Sigmoid colon (tissue), 4 donors: ENCODE measurements around the gene SPARCL1.

ENCODE experiments used
- CTCF ChIP-seq, 4 experiments: fragments of 450-650 bp in 3 of 4; fragments of 200-600 bp in 1 of 4; IDR thresholded peaks; one replicate each; pipeline ENCODE4 v1.5.1; 2016 to 2019; ENCODE audit warnings: antibody characterized with exemption in 4 of 4, mild to moderate bottlenecking in 3 of 4, moderate library complexity in 2 of 4
- EP300 ChIP-seq, 4 donors: sonication (generic); formaldehyde crosslinking; IDR thresholded peaks; one replicate each; pipeline ENCODE4 v1.6.1; 2017; ENCODE audit warnings: antibody characterized with exemption in 4 of 4
- POLR2A ChIP-seq, 2 donors: fragments of 450-650 bp; IDR thresholded peaks; one replicate each; pipeline ENCODE4 v1.6.1; 2016; ENCODE audit warnings: antibody characterized with exemption in 2 of 2, mild to moderate bottlenecking in 2 of 2, moderate library complexity in 2 of 2
- POLR2AphosphoS5 ChIP-seq, 4 donors: sonication (generic); formaldehyde crosslinking; IDR thresholded peaks; one replicate each; pipeline ENCODE4 v1.6.1; 2017; ENCODE audit warnings: antibody characterized with exemption in 4 of 4

- TF ChIP-seq CTCF (IDR thresholded peaks at IDR 0.05) (no peak), POLR2A (IDR thresholded peaks at IDR 0.05) (no peak), POLR2AphosphoS5 (IDR thresholded peaks at IDR 0.05) (no peak), EP300 (IDR thresholded peaks at IDR 0.05) (no peak)
Measured at GRCh38 chr4:87560802-87561201, 31.6 kb upstream of the SPARCL1 start.
